HCT116 (cell line): Measurements from ENCODE around the gene UMPS. TPM values are rescaled to one million over a fixed set of nuclear protein-coding genes. Genes with fewer than 3 reads are reported as not detected.
A peak's percentile ranks its signal among the peaks of the same experiment; 100 is the strongest.

Experiments
- ATAC-seq: fragments of 200-7000 bp; cut with Tn5 transposase; 2 replicates; pipeline ENCODE4 v1.9.1; 2020; ENCODE audit warnings: mild to moderate bottlenecking, moderate library complexity
- BruUV-seq: library from RNA; stranded (reverse); fragments of 400-500 nt; replicated peaks from 2 replicates; lab custom pipeline; 2021; lab: Mats Ljungman, UMichigan
- CTCF ChIA-PET: fragments of 300-600 bp; sonication (Branson Sonifier 250); formaldehyde crosslinking; loops from one replicate; lab custom pipeline; 2021; ENCODE audit warnings: antibody characterized with exemption; lab: Charles Lee
- POLR2A ChIA-PET: fragments of 300-600, 350-600 bp; sonication (Branson Sonifier 250); formaldehyde crosslinking; loops from one replicate; lab custom pipeline; 2021; ENCODE audit warnings: antibody characterized with exemption; lab: Charles Lee
- RAD21 ChIA-PET, 2 experiments: fragments of 300-600 bp; sonication (Branson Sonifier 250); formaldehyde crosslinking; loops; one replicate each; lab custom pipeline; 2023; ENCODE audit warnings: low total read pairs in 2 of 2; ENCODE audit not compliant: uncharacterized antibody in 2 of 2, unreplicated experiment in 2 of 2, low non-redundant PET in 1 of 2; lab: Charles Lee
- DNase-seq: peaks from one replicate; pipeline ENCODE4 v3.0.0-alpha.2; 2010; ENCODE audit warnings: low read depth, low spot score
- H2AFZ ChIP-seq: fragments of 200-600 bp; shearing (Covaris generic), sonication (generic); 2 replicates; pipeline ENCODE4 v1.6.1; 2017; ENCODE audit warnings: low read depth, mixed run types, mixed read lengths, antibody characterized with exemption, low read length; ENCODE audit not compliant: poor library complexity, severe bottlenecking
- H3K27ac ChIP-seq: 2 replicates; pipeline ENCODE4 v1.5.1; 2012; ENCODE audit warnings: low read depth, low read length
- H3K27me3 ChIP-seq: fragments of 200-600 bp; sonication (generic); 2 replicates; pipeline ENCODE4 v1.6.1; 2016; ENCODE audit warnings: mixed run types, low read length, mixed read lengths; ENCODE audit not compliant: insufficient read depth
- H3K36me3 ChIP-seq, 2 experiments: fragments of 200-500 bp in 1 of 2; fragments of 200-600 bp in 1 of 2; sonication (Bioruptor generic) in 1 of 2; sonication (generic) in 1 of 2; 2 replicates each; pipeline versions ENCODE4 v1.5.1 to v1.6.1; 2014 to 2016; ENCODE audit warnings: low read length in 2 of 2, inconsistent platforms in 1 of 2, mixed read lengths in 1 of 2, mixed run types in 1 of 2; ENCODE audit not compliant: insufficient read depth in 2 of 2, control insufficient read depth in 1 of 2
- H3K4me1 ChIP-seq, 2 experiments: fragments of 200-600 bp in 1 of 2; sonication (generic) in 1 of 2; 2 replicates each; pipeline versions ENCODE4 v1.5.1 to v1.6.1; 2012 to 2017; ENCODE audit warnings: low read length in 2 of 2, inconsistent platforms in 1 of 2, mild to moderate bottlenecking in 1 of 2, mixed read lengths in 1 of 2, mixed run types in 1 of 2, moderate library complexity in 1 of 2; ENCODE audit not compliant: insufficient read depth in 2 of 2, control insufficient read depth in 1 of 2
- H3K4me2 ChIP-seq: fragments of 200-600 bp; sonication (generic); 2 replicates; pipeline ENCODE4 v1.6.1; 2017; ENCODE audit warnings: mixed run types, low read length, mixed read lengths
- H3K4me3 ChIP-seq, 2 experiments: fragments of 200-600 bp in 1 of 2; sonication (generic) in 1 of 2; replicated peaks in 1 of 2; 2 replicates each; pipeline ENCODE4 v1.5.1; 2011 to 2016; ENCODE audit warnings: low read length in 2 of 2, control low read depth in 1 of 2, low read depth in 1 of 2, mild to moderate bottlenecking in 1 of 2, mixed read lengths in 1 of 2, mixed run types in 1 of 2
- H3K79me2 ChIP-seq: fragments of 200-600 bp; sonication (generic); 2 replicates; pipeline ENCODE4 v1.6.1; 2017; ENCODE audit warnings: mild to moderate bottlenecking, mixed run types, low read length, moderate library complexity, mixed read lengths; ENCODE audit not compliant: insufficient read depth
- H3K9ac ChIP-seq: fragments of 200-600 bp; sonication (generic); 2 replicates; pipeline ENCODE4 v1.6.1; 2016; ENCODE audit warnings: low read length, mixed read lengths
- H3K9me2 ChIP-seq: fragments of 200-600 bp; sonication (generic), shearing (Covaris generic); 2 replicates; pipeline ENCODE4 v1.6.1; 2017; ENCODE audit warnings: mixed run types, mild to moderate bottlenecking, moderate library complexity; ENCODE audit not compliant: insufficient read depth
- H3K9me3 ChIP-seq, 2 experiments: fragments of 200-500 bp in 1 of 2; fragments of 200-600 bp in 1 of 2; sonication (Bioruptor generic) in 1 of 2; sonication (generic) in 1 of 2; 2 replicates each; pipeline ENCODE4 v1.6.1; 2014 to 2017; ENCODE audit warnings: low read length in 2 of 2, mixed read lengths in 2 of 2, inconsistent platforms in 1 of 2, low read depth in 1 of 2, mild to moderate bottlenecking in 1 of 2, mixed run types in 1 of 2, moderate library complexity in 1 of 2; ENCODE audit not compliant: control insufficient read depth in 1 of 2, insufficient read depth in 1 of 2
- H4K20me1 ChIP-seq: fragments of 200-600 bp; sonication (generic), shearing (Covaris generic); 2 replicates; pipeline ENCODE4 v1.6.1; 2017; ENCODE audit warnings: mixed run types, mild to moderate bottlenecking, moderate library complexity; ENCODE audit not compliant: insufficient read depth
- CEBPB ChIP-seq: IDR thresholded peaks from 2 replicates; pipeline ENCODE4 v1.6.1; 2012; ENCODE audit warnings: low read depth
- EZH2phosphoT487 ChIP-seq: fragments of 200-600 bp; IDR thresholded peaks from 2 replicates; pipeline ENCODE4 v1.6.1; 2018; ENCODE audit warnings: antibody characterized with exemption, borderline replicate concordance
- MAX ChIP-seq: IDR thresholded peaks from 2 replicates; pipeline ENCODE4 v1.6.1; 2012
- POLR2A ChIP-seq: IDR thresholded peaks from 2 replicates; pipeline ENCODE4 v1.7.0; 2011; ENCODE audit warnings: borderline replicate concordance; ENCODE audit not compliant: insufficient read depth, insufficient read length; ENCODE audit errors: extremely low read depth
- POLR2AphosphoS5 ChIP-seq: IDR thresholded peaks from 2 replicates; pipeline ENCODE4 v1.6.1; 2011; ENCODE audit warnings: mild to moderate bottlenecking, low read depth, low read length, moderate library complexity
- RAD21 ChIP-seq: IDR thresholded peaks from 2 replicates; pipeline ENCODE4 v1.6.1; 2012; ENCODE audit warnings: low read depth, mild to moderate bottlenecking
- SP1 ChIP-seq: IDR thresholded peaks from 2 replicates; pipeline ENCODE4 v1.6.1; 2012; ENCODE audit warnings: low read depth
- SRF ChIP-seq: IDR thresholded peaks from 2 replicates; pipeline ENCODE4 v1.6.1; 2012; ENCODE audit warnings: low read depth
- YY1 ChIP-seq: IDR thresholded peaks from 2 replicates; pipeline ENCODE4 v1.6.1; 2011; ENCODE audit warnings: low read length, low read depth, moderate library complexity, mild to moderate bottlenecking; ENCODE audit not compliant: insufficient replicate concordance; ENCODE audit errors: extremely low read depth
- ZBTB33 ChIP-seq: IDR thresholded peaks from 2 replicates; pipeline ENCODE4 v1.6.1; 2011; ENCODE audit warnings: mild to moderate bottlenecking, low read length, moderate library complexity; ENCODE audit not compliant: insufficient replicate concordance; ENCODE audit errors: extremely low read depth
- ZFX ChIP-seq: fragments of 450-650 bp; IDR thresholded peaks from 2 replicates; pipeline ENCODE4 v1.6.1; 2017
- ZNF274 ChIP-seq: fragments of 200-500 bp; sonication (Bioruptor generic); IDR thresholded peaks from 2 replicates; pipeline ENCODE4 v1.6.1; 2014; ENCODE audit warnings: mild to moderate bottlenecking, low read depth, low read length, inconsistent platforms
- intact Hi-C: fragments of 100-400 bp; cut with micrococcal nuclease; formaldehyde crosslinking; loops from 2 replicates; pipeline ENCODE4 v1.10.0; 2022
- total RNA-seq: library from RNA; stranded (reverse); gene quantifications from one replicate; pipeline ENCODE4 v1.2.1, GENCODE V29; 2021; ENCODE audit not compliant: unreplicated experiment
- TF ChIP-seq, protein P1 (sequence below): IDR thresholded peaks from 2 replicates; pipeline ENCODE4 v1.6.1; 2012

UMPS gene
- total RNA-seq, 1 experiment from 2014 or later: 41.3 TPM

GRCh38 chr3:124786511-124787241 is 56.4 kb downstream of the UMPS start (continued):
- no peak for TF ChIP-seq MAX
- TF ChIP-seq, all 23 proteins: peak for 2

DNA sequence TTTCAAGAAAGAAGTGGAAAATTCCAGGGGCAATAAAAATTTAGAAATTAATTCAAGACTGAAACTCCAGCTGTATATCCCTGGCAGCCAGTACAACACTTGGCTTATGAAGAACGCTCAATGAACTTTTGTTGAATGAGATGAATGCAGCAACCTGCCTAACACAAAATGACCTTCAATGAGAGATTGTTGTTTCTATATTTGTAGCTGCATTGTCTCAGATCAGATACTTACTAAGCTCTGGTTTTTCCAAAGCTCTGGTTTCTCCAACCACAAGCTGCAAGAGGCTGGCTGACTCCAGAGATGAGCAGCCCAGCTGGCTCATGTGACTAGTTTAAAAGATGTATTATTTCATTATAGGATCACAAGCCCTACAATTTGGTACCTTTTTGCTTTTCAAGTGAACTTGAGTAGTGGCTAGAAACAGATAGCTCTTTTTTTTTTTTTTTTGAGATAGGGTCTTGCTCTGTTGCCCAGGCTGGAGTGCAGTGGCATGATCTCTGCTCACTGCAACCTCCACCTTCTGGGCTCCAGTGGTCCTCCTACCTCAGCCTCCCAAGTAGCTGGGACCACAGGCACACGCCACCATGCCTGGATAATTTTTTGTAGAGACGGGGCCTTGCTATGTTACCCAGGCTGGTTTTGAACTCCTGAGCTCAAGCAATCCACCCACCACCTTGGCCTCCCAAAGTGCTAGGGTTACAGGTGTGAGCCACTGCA is 57.4 kb downstream of the UMPS start:
- no TSS peak for BruUV-seq
- no peaks in the 10 kb centered on the region for H3K79me2 ChIP-seq
- H3K9me3 ChIP-seq: no peaks in the 10 kb centered on the region
- ATAC-seq (no peak), DNase-seq (no peak)
- H3K4me2 ChIP-seq: no peak overlapping the region
- ChIA-PET CTCF (interaction anchor here (0.6 to 3.2 kb wide), 10 partner anchors 8 to 798 kb away, joined by 3 to 98 read pairs (median 6); partner anchors contain the start of gene ITGB5), RAD21 (interaction anchor here (1.0 to 2.8 kb wide), 3 partner anchors 112 to 114 kb away, joined by 4 to 21 read pairs (median 13); no protein-coding TSS in a partner anchor), POLR2A (interaction anchor here (2.0 kb wide), 1 partner anchor 114 kb away, joined by 7 read pairs; no protein-coding TSS in a partner anchor)
- H3K4me3 ChIP-seq: no peak overlapping the region
- peaks cover 11% of the 10 kb centered on the region in 2 experiments; a peak in 3 of 4 replicates for H3K4me1 ChIP-seq
- H2AFZ ChIP-seq: no peak overlapping the region
- peak overlapping the region; percentile 1; the same call in 1 of the 2 replicates for H3K27ac ChIP-seq
- intact Hi-C loops: no loop called here
- H3K36me3 ChIP-seq: no peaks in the 10 kb centered on the region
- no peak overlapping the region for H3K9ac ChIP-seq
- no peaks in the 10 kb centered on the region for H4K20me1 ChIP-seq
- TF ChIP-seq POLR2A (no peak), CEBPB (no peak), ZFX (no peak), YY1 (no peak), SRF (no peak), RAD21 (no peak), ZBTB33 (no peak), SP1 (no peak), ZNF274 (no peak), POLR2AphosphoS5 (no peak), EZH2phosphoT487 (no peak), MAX (no peak)
- TF ChIP-seq, protein P1, sequence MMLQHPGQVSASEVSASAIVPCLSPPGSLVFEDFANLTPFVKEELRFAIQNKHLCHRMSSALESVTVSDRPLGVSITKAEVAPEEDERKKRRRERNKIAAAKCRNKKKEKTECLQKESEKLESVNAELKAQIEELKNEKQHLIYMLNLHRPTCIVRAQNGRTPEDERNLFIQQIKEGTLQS: no peak
- H3K9me2 ChIP-seq: no peaks in the 10 kb centered on the region
- H3K27me3 ChIP-seq: no peaks in the 10 kb centered on the region
